ENCODE measurements around the gene ADAD1.

Gene ADAD1

GRCh38 chr4:122456231-122457116 lies 77.7 kb downstream of the ADAD1 start, which contains the start of gene IL2:
TSS of gene IL2 (minus strand) at chr4:122456725. CDS start at chr4:122456440, 285 bp downstream.
- DNase-seq (ENCODE audit: low spot score) = peak; percentile 17

GRCh38 chr4:122458625-122459024 lies 79.8 kb downstream of the ADAD1 start:
- peak; percentile 58 for DNase-seq (ENCODE audit: low spot score)

- no peak for DNase-seq (ENCODE audit: low spot score)
Observed at GRCh38 chr4:122469457-122469856, 90.6 kb downstream of the ADAD1 start.

- no peak for DNase-seq (ENCODE audit: low spot score)
Observed at GRCh38 chr4:122475233-122475632, 96.4 kb downstream of the ADAD1 start.

- no peak for DNase-seq (ENCODE audit: low spot score)
Observed at GRCh38 chr4:122476126-122476525, 97.3 kb downstream of the ADAD1 start.

- DNase-seq (ENCODE audit: low spot score) = no peak
Observed at GRCh38 chr4:122476745-122477144, 97.9 kb downstream of the ADAD1 start.

Measured in CD4-positive, alpha-beta T cell treated with Interleukin-6 at 100 ng/mL for 8 hours (primary cell).